NCI-H1417 (cell line): ENCODE results near the gene SMIM41.

Experiments used
- DNase-seq, 3 experiments: peaks; one replicate each; lab custom pipeline; 2025; lab: John Stamatoyannopoulos, UW

The SMIM41 gene

GRCh38 chr12:52122540-52122871 lies 43.0 kb downstream of the SMIM41 start:
- DNase-seq: no peak

- no peak for DNase-seq
Measured at GRCh38 chr12:52122904-52123303, 43.4 kb downstream of the SMIM41 start.

- no peak for DNase-seq
Measured at GRCh38 chr12:52123487-52124186, 44.1 kb downstream of the SMIM41 start.

- peak; percentile 69 to 88 (median 82) for DNase-seq
Measured at GRCh38 chr12:52125476-52125900, 46.0 kb downstream of the SMIM41 start.

GRCh38 chr12:52126050-52126604 lies 46.6 kb downstream of the SMIM41 start:
- no peak for DNase-seq

- DNase-seq: no peak
Measured at GRCh38 chr12:52126605-52127578, 47.4 kb downstream of the SMIM41 start.

GRCh38 chr12:52127683-52128450 lies 48.4 kb downstream of the SMIM41 start:
- DNase-seq: no peak

- DNase-seq: peak; percentile 88 to 100 (median 97)
Measured at GRCh38 chr12:52130711-52131110, 51.2 kb downstream of the SMIM41 start.

GRCh38 chr12:52132754-52133161 lies 53.3 kb downstream of the SMIM41 start:
- no peak for DNase-seq

GRCh38 chr12:52137746-52138145 lies 58.2 kb downstream of the SMIM41 start:
- DNase-seq: no peak

- DNase-seq: no peak
Measured at GRCh38 chr12:52139147-52139546, 59.6 kb downstream of the SMIM41 start.

- DNase-seq: peak; percentile 68 to 89 (median 71)
Measured at GRCh38 chr12:52139579-52140062, 60.1 kb downstream of the SMIM41 start.

- peak in 1 of 3 experiments; percentile 20 for DNase-seq
Measured at GRCh38 chr12:52141306-52141705, 61.8 kb downstream of the SMIM41 start.

- DNase-seq: no peak
Measured at GRCh38 chr12:52141875-52142274, 62.4 kb downstream of the SMIM41 start.

GRCh38 chr12:52142431-52142830 lies 62.9 kb downstream of the SMIM41 start:
- DNase-seq: no peak

- DNase-seq: no peak
Measured at GRCh38 chr12:52144512-52145227, 65.2 kb downstream of the SMIM41 start.

GRCh38 chr12:52145228-52146088 lies 66.0 kb downstream of the SMIM41 start:
- DNase-seq: no peak

- DNase-seq: no peak
Measured at GRCh38 chr12:52146089-52146821, 66.8 kb downstream of the SMIM41 start.

GRCh38 chr12:52146822-52147366 lies 67.4 kb downstream of the SMIM41 start:
- no peak for DNase-seq
